Measurements from ENCODE around the gene PXDN. TPM values are rescaled to one million over a fixed set of nuclear protein-coding genes. Genes with fewer than 3 reads are reported as not detected.

PXDN gene
- total and polyA plus RNA-seq, 9 of the 15 experiments (the other 6 are each of a cell fraction or from before 2014, with no cell fraction given): 0.49 TPM; not detected in 8

DNA sequence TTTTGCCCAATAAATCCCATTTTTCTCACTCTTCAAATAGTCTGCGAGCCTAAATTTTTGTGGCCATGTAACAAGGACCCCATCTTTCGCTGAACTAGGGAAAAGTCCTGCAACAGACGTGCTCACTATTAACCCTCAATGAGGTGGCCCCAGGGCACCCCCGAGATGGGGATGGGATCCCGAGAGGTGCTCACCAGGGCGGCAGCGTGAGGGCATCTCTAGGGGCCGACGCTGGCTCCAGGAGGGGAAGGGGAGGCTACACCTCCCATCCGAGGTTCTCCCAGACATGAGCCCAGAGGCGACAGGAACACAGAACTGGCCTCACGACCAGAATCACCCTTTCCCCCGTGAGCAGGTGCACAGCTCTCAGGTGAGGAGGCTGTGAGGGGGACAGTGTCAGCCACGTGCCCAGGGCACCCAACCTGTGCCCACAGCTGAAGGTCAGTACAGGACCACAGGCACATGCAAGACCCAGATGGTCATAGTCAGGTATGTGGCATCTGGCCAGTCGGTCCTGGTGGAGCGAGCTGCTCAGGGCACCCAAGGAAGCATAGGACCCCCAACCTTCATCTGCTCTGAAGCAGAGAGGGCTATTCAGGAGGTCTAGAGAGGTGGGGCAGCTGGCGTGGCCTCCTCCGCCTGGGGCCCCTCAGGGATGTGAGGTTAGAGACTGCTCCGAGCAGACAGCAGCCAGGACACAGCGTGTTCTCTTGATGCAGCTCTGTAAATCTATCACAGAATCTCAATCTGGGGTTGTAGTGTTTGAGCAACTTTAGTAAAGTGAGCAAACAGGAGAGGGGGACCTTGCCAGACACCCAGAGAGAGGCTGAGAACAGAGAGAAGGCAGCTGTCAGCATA, 62.8 kb downstream of the PXDN start:
- CTCF ChIA-PET (ENCODE audit: low intra/inter-chr PET ratio): no interaction called here
- in situ Hi-C loops (cut with MboI) (no loop called here), intact Hi-C loops (cut with micrococcal nuclease) (no loop called here)
- no peak overlapping the region for H2AFZ ChIP-seq (ENCODE audit: low read depth, low read length)
- DNase-seq (ENCODE audit: extremely low read depth in 1 of 4, low spot score in 3 of 4) (no peak), FAIRE-seq (no peak), ATAC-seq (no peak)
- 0% methylated on average over 19 of the region's 20 CpGs for WGBS (ENCODE audit: insufficient coverage, low coverage, missing lambda C conversion rate)
- no peak overlapping the region for H3K27ac ChIP-seq (ENCODE audit: extremely low read depth, low read depth, low read length)
- no peak overlapping the region for H3K9ac ChIP-seq (ENCODE audit: insufficient read depth in 1 of 2, low read depth in 2 of 2, low read length in 2 of 2)
- no TSS peak for BruUV-seq (replicated peaks)
- H3K27me3 ChIP-seq (ENCODE audit: control insufficient read depth in 2 of 2, insufficient read depth in 2 of 2, low read length in 2 of 2): peaks cover under 1 to 45% of the 10 kb centered on the region in 2 experiments; a peak in 3 of 5 replicates
- no peaks in the 10 kb centered on the region for H3K79me2 ChIP-seq (ENCODE audit: control insufficient read depth, insufficient read depth, low read length)
- H3K4me2 ChIP-seq (ENCODE audit: insufficient read depth, low read length): no peak overlapping the region
- H4K20me1 ChIP-seq (replicated peaks; ENCODE audit: control insufficient read depth, insufficient read depth, low read length): no peaks in the 10 kb centered on the region
- no peaks in the 10 kb centered on the region for H3K4me1 ChIP-seq (replicated peaks in 1 of 2; ENCODE audit: control insufficient read depth in 2 of 2, insufficient read depth in 2 of 2, low read length in 2 of 2)
- no peaks in the 10 kb centered on the region for H3K9me3 ChIP-seq (replicated peaks; ENCODE audit: control insufficient read depth, insufficient read depth, low read depth, low read length)
- no peaks in the 10 kb centered on the region for H3K36me3 ChIP-seq (ENCODE audit: control insufficient read depth, insufficient read depth, low read length)
- TF ChIP-seq PTBP1 (IDR thresholded peaks at IDR 0.05; ENCODE audit: low read depth, low read length) (no peak), CBFA2T3 (IDR thresholded peaks at IDR 0.05) (no peak), GATA2 (CRISPR knock-in tag; IDR thresholded peaks at IDR 0.05) (no peak), SPI1 (IDR thresholded peaks at IDR 0.05; ENCODE audit: borderline replicate concordance, low read depth, low read length) (no peak), NELFE (IDR thresholded peaks at IDR 0.05; ENCODE audit: insufficient read depth, insufficient read length) (no peak), ZNF280A (IDR thresholded peaks at IDR 0.05; ENCODE audit: low read depth, partially characterized antibody) (no peak), ZNF75A (CRISPR knock-in tag; IDR thresholded peaks at IDR 0.05) (no peak), SP2 (IDR thresholded peaks at IDR 0.05; ENCODE audit: extremely low read depth, low read depth, low read length, poor library complexity, severe bottlenecking) (no peak), HNRNPH1 (optimal IDR thresholded peaks at IDR 0.05; ENCODE audit: low read depth, low read length) (no peak), ZMIZ1 (IDR thresholded peaks at IDR 0.05; ENCODE audit: low read depth in 2 of 2, low read length in 2 of 2) (no peak)
- TF ChIP-seq, protein P1, sequence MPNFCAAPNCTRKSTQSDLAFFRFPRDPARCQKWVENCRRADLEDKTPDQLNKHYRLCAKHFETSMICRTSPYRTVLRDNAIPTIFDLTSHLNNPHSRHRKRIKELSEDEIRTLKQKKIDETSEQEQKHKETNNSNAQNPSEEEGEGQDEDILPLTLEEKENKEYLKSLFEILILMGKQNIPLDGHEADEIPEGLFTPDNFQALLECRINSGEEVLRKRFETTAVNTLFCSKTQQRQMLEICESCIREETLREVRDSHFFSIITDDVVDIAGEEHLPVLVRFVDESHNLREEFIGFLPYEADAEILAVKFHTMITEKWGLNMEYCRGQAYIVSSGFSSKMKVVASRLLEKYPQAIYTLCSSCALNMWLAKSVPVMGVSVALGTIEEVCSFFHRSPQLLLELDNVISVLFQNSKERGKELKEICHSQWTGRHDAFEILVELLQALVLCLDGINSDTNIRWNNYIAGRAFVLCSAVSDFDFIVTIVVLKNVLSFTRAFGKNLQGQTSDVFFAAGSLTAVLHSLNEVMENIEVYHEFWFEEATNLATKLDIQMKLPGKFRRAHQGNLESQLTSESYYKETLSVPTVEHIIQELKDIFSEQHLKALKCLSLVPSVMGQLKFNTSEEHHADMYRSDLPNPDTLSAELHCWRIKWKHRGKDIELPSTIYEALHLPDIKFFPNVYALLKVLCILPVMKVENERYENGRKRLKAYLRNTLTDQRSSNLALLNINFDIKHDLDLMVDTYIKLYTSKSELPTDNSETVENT (CRISPR knock-in tag; IDR thresholded peaks at IDR 0.05): no peak
- H3K4me3 ChIP-seq: no peak overlapping the region
- POLR2A ChIA-PET: no interaction called here
- no peaks in the 10 kb centered on the region for H3K9me1 ChIP-seq (ENCODE audit: control insufficient read depth, insufficient read depth, low read length)

Measured in K562 (cell line).